Putamen (tissue), 1 donor: Measurements from ENCODE around the gene MPST.

Experiments
- DNase-seq: peaks from one replicate; pipeline ENCODE4 v3.0.0-alpha.2; 2016; ENCODE audit warnings: low spot score

Gene MPST

DNA sequence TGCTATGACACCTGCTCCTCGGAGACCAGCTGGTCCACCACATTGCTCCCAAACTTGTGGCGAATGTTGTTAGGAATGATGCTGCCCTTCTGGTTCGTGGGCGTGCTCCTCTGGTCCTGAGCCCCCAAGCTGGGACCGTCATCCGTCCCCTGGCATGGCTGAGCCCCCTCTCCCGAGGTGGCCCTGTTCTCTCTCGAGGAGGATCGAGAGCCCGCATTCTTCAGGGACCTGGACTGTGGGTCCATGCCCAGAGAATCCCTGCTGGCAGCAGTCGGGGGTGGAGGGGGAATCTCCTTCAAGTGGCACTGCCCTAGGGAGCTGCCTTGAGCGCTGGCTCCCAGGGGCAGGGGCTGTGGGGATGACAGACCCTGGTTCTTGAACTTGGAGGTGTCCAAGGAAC, 17.7 kb upstream of the MPST start:
- no peak for DNase-seq

DNA sequence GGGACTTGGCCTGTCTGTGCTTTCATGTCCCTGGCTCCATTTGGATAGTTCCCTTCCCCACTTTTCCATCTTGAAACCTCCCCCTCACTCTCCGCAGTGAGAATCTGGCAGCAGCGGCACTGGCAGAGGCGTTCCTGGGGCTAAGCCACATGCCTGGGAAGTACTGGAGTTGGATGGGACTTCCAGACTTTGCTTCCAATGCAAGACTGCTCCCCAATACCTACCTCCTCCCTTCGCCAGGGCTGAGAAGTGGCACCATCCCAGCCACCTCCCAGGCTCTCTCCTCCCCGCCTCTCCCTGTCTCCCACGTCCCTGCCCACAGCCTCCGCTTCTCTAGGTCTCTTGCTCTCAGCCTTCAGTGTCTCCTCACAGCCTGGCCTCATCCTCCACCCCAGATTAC, 16.9 kb upstream of the MPST start:
- DNase-seq, result no peak

DNA sequence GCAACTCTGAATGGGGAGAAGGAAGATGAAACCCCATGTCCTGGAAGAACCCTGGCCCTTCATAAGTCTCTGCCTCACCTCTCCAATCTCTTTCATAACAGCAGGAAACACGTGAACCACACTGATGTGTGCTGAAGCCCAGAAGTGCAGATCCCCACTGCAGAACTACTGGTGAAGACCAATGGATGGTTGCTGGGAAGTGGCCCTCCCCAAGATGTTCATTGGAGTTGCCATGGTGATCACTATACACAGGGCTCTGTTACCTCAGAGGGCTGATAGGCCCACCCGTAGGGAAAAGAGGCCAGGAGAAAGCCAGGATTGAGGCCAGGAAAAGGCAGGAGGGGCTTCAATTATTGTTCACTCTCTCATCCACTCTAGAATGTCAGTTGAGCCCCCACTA, 11.9 kb upstream of the MPST start:
- no peak for DNase-seq

DNA sequence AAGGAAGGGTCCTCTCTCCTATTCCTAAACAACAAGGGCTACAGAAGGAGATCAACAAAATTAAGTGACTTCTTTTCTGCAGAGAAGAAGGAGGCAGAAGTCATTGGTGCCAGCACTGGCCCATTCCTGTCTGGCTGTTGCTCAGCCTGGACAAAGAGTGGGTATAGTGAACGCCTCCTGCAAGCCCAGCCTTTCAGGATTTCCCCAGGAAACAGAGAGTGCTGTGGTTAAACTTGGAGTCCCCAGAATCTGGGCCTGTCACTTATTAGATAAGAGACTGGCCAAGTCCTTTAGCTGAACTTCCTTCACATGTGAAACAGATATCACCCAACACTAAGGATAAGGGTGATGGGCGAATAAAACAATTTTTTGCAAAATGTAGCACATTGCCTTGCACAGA, 11.2 kb upstream of the MPST start:
- no peak for DNase-seq

DNA sequence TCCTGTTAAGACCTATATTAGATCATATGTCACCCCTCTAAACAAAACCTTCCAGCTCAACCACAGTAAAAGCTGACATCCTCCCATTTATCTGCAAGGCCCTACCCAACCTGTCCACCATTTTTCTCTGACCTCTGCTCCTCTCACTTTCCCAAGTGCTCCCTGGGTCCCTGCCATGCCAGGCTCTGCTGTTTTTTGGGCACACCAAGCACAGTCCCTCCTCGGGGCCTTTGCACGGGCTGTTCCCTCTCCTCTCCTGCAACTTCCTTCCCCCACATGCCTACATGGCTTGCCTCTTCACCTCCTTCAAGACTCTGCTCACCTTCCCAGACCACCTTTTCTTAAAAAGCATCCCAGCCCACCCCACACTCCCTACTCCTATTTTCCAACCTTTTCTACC, 10.1 kb upstream of the MPST start:
- no peak for DNase-seq

DNA sequence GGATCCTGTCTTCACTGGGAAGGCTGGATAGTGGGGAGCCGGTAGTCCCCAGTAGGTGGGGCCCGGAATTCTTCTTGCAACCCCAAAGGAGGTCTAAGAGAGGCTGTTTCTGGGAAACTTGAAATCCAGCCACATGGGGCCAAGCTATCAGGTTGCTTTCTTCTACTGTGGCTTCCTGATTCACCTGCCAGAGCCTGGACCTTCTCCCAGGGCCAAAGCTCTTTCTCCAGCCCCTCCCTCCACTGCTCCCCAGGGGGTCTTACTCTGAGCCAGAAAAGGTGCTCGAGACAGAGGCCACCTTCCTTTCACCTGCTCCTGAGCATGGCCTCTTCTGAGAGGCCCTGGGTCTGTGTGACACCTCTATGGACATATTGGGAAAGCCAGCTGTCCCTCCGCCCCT, 9.4 kb upstream of the MPST start:
- no peak for DNase-seq

DNA sequence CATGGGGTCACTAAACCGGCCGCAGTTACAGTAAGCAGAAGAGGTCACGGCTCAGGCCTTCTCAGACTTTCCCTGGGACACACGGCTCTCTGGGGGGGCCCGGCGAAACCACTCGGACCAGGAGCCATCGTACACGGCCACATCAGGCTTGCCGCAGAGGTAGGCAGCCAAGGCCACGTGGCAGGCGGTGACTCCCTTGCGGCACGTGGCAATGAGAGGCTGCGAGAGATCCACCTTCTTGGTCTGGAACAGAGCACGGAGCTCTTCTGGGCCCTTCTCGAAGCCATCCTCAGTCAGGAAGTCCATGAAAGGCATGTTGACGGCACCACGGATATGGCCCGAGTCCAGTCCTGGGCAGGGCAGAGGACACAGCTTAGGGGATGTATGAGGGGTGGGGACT, 8.6 kb upstream of the MPST start:
- DNase-seq, result no peak

DNA sequence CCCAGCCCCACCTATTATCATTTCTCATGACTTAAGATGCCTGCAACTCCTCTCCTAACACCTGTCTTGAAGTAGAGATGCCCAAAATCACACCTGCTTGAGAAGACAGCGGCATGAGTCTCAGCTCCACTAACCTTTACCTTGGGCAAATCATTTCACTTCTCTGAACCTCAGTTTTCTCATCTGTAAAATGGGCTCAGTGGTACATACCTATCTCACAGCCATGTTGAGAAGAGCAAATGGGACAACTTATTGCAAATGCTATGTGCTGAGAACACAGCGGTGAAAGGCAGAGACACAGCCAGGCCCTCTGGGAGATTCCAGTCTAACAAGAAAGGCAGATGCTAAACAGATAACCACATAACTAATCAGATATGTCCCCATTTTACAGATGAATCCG, 8.1 kb upstream of the MPST start:
- no peak for DNase-seq

GRCh38 chr22:37012262-37012904, 7.2 kb upstream of the MPST start:
- no peak for DNase-seq

- DNase-seq, result no peak
Measured at GRCh38 chr22:37012956-37013355, 6.6 kb upstream of the MPST start.

- DNase-seq, result no peak
Measured at GRCh38 chr22:37014415-37014806, 5.1 kb upstream of the MPST start.

- DNase-seq, result no peak
Measured at GRCh38 chr22:37014835-37015586, 4.5 kb upstream of the MPST start.

- no peak for DNase-seq
Measured at GRCh38 chr22:37015587-37015878, 4.0 kb upstream of the MPST start.

- DNase-seq, result no peak
Measured at GRCh38 chr22:37016134-37016910, 3.2 kb upstream of the MPST start.

GRCh38 chr22:37017356-37017755, 2.2 kb upstream of the MPST start:
- no peak for DNase-seq

DNA sequence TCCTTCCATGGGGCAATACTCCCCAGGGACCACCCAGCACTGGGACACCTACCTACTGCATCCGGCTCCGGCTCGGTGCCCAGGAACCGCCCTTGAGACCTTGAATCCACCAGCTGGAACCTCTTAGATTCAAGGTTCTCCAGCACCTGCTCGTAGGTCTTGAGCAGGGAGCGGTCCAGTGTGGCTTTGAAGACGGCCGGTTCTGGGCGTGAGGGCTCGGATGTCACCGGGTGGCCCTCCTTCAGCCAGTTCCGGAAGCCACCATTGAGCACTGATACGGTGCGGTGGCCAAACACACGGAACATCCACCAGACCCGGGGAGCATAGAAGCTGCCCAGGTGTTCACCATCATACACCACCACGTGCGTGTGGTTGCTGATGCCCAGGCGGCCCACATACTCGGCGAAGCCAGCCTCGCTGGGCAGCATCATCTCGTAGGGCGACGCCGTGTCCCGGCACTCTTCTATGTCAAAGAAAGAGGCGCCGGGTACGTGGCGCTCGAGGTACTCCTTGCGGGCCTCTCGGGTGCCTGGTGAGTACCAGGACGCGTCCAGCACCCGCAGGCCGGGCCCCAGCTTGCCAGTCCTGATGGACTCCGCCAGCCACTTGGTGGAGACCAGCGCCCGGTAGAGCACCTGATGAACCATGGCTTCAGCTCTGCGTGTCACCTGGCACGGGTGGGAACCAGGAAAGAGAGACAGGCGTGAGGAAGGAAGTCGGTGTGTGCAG, 1.3 kb upstream of the MPST start:
- no peak for DNase-seq

GRCh38 chr22:37018815-37019308, 680 bp upstream of the MPST start:
- DNase-seq, result no peak

GRCh38 chr22:37020192-37020479, 594 bp downstream of the MPST start:
- no peak for DNase-seq

GRCh38 chr22:37021041-37021440, 1.5 kb downstream of the MPST start:
- no peak for DNase-seq

DNA sequence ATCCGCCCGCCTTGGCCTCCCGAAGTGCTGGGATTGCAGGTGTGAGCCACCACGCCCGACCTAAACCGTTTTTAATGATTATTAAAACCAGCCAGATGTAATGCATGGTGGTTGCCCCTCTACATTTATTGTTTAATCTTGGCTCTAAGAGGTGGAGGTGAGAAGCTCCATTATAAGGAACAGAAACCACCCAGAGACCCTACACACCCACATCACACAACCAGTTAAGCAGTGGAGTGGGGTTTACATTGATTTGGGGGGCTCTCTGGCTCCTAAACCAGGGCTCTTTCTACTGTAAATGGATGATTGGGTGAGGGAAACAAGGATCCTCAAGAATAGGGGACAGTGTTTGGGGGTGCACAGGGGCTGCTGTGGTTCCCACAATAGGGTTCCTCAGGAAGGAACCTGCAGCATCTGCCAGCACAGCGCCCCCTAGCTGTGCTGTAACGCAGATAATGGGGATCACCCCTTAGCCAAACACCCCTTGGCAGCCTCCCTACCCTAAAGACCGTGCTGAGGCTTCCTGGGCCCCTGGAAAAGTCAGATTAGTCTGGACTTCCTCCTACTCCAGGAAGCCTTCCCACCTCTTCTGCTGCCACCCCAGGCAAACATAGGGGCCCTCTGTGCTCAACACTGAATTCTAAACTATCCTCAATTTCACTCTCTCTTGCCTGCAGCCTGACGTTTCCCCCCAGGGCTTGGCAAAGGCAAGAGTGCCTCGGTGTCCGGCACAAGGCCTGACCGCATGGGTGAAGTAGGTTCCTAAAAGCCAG, 2.4 kb downstream of the MPST start:
- no peak for DNase-seq

DNA sequence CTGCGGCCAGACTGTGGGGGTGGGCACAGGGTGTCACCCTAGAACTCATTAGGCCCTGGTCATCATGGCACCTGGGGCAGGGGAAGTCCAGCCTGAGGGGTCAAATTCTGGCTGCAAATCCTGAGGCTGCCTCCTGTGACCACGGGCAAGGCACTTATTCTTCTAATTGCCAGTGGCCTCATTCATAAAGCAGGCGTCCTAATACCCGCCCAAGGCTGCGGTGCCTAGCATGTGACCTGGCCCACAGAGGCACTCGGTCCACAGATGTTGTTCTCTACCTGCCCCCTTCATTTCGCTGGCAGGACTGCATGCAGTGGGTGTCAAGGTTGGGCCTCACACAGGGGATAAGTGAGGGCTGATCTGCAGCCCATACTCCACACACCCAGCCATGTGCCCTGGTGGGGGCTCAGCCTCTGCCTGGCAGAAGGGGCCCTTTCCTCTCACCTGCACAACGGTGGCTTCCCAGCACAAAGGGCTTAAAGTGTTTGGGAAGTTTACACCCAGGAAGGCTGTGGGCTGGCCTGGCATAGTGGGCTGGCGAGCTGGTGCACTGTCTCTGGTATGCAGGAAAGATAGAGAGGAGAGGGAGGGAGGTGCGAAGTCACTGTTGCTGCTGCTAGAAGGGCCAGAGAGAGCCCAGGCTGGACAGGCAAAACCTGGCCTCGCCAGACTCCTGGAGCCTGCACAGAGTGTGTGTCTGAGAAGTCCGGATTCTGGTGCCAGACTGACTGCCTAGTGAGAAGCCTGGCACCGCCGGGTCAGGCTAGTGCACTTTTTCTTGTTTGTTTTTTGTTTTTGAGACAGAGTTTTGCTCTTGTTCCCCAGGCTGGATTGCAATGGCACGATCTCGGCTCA, 3.2 kb downstream of the MPST start:
- DNase-seq, result no peak
